Panc1 (cell line): Measurements from ENCODE around the gene SPRYD4. TPM values are rescaled to one million over a fixed set of nuclear protein-coding genes. Genes with fewer than 3 reads are reported as not detected.

ENCODE experiments used
- ATAC-seq: fragments of 200-7000 bp; cut with Tn5 transposase; 2 replicates; pipeline ENCODE4 v1.9.1; 2020; ENCODE audit warnings: mild to moderate bottlenecking, moderate library complexity
- Bru-seq: library from RNA; stranded (reverse); fragments of 400-500 nt; gene quantifications from one replicate; lab custom pipeline; 2021; lab: Mats Ljungman, UMichigan
- BruChase-seq, 2 experiments: library from RNA; stranded (reverse); fragments of 400-500 nt; gene quantifications; one replicate each; lab custom pipeline; 2021; lab: Mats Ljungman, UMichigan
- BruUV-seq: library from RNA; stranded (reverse); fragments of 400-500 nt; replicated peaks from 2 replicates; lab custom pipeline; 2021; lab: Mats Ljungman, UMichigan
- CTCF ChIA-PET: fragments of 300-600 bp; sonication (Branson Sonifier 250); formaldehyde crosslinking; loops from one replicate; lab custom pipeline; 2022; ENCODE audit warnings: antibody characterized with exemption; lab: Charles Lee
- POLR2A ChIA-PET: fragments of 300-600 bp; sonication (Branson Sonifier 250); formaldehyde crosslinking; loops from one replicate; lab custom pipeline; 2022; ENCODE audit warnings: antibody characterized with exemption; lab: Charles Lee
- DNase-seq: peaks from one replicate; pipeline ENCODE4 v3.0.0-alpha.2; 2010; ENCODE audit warnings: low read depth, low spot score
- H3K27ac ChIP-seq: 2 replicates; pipeline ENCODE4 v1.5.1; 2011; ENCODE audit warnings: mild to moderate bottlenecking, low read length, inconsistent platforms
- H3K27me3 ChIP-seq: fragments of 200-500 bp; sonication (Bioruptor generic); 2 replicates; pipeline ENCODE4 v1.6.0; 2014; ENCODE audit warnings: low read length, inconsistent platforms; ENCODE audit not compliant: control insufficient read depth, insufficient read depth
- H3K36me3 ChIP-seq: fragments of 200-500 bp; sonication (Bioruptor generic); 2 replicates; pipeline ENCODE4 v1.5.1; 2014; ENCODE audit warnings: inconsistent platforms, mild to moderate bottlenecking, low read length, moderate library complexity; ENCODE audit not compliant: control insufficient read depth, insufficient read depth
- H3K4me1 ChIP-seq: 2 replicates; pipeline ENCODE4 v1.5.1; 2011; ENCODE audit warnings: inconsistent platforms, mild to moderate bottlenecking, low read length, moderate library complexity; ENCODE audit not compliant: control insufficient read depth, insufficient read depth
- H3K4me3 ChIP-seq, 2 experiments: 2 replicates each; pipeline ENCODE4 v1.5.1; 2011 to 2012; ENCODE audit warnings: low read depth in 2 of 2, low read length in 2 of 2, mild to moderate bottlenecking in 2 of 2, inconsistent platforms in 1 of 2, moderate library complexity in 1 of 2
- H3K9me3 ChIP-seq: fragments of 200-500 bp; sonication (Bioruptor generic); 2 replicates; pipeline ENCODE4 v1.5.1; 2014; ENCODE audit warnings: low read depth, mild to moderate bottlenecking, inconsistent platforms, low read length, moderate library complexity; ENCODE audit not compliant: control insufficient read depth, insufficient read depth
- POLR2AphosphoS5 ChIP-seq: IDR thresholded peaks from 2 replicates; pipeline ENCODE4 v1.6.1; 2012; ENCODE audit warnings: mild to moderate bottlenecking, low read depth, low read length, moderate library complexity
- SIN3A ChIP-seq: IDR thresholded peaks from 2 replicates; pipeline ENCODE4 v1.6.1; 2012; ENCODE audit warnings: low read depth, mild to moderate bottlenecking, low read length, moderate library complexity, borderline replicate concordance; ENCODE audit not compliant: insufficient read depth
- TCF7L2 ChIP-seq: IDR thresholded peaks from 2 replicates; pipeline ENCODE4 v1.6.1; 2011; ENCODE audit warnings: mild to moderate bottlenecking, low read depth, low read length, inconsistent platforms
- in situ Hi-C: cut with HindIII; loops from 2 replicates; pipeline ENCODE4 v1.10.0; 2016; ENCODE audit warnings: low sequenced_read_pairs, low pct_unique_long_range_greater_than_20kb
- intact Hi-C: fragments of 100-400 bp; cut with micrococcal nuclease; formaldehyde crosslinking; loops from one replicate; pipeline ENCODE4 v1.10.0; 2022; ENCODE audit not compliant: unreplicated experiment
- long read RNA-seq: library from polyadenylated mRNA; unstranded; transcript quantifications from one replicate; pipeline ENCODE4 v2.0.0, GENCODE V29; 2021; ENCODE audit not compliant: unreplicated experiment
- polyA plus RNA-seq: library from polyadenylated mRNA; unstranded; fragments of >200 nt; gene quantifications from one replicate; pipeline ENCODE4 v1.2.1, GENCODE V29; 2012; ENCODE audit warnings: missing spikeins; ENCODE audit not compliant: insufficient read length
- total RNA-seq: library from RNA; stranded (reverse); gene quantifications from one replicate; pipeline ENCODE4 v1.2.1, GENCODE V29; 2021; ENCODE audit not compliant: unreplicated experiment
- TF ChIP-seq, protein P1 (sequence below), 2 experiments: IDR thresholded peaks; 2 replicates each; pipeline ENCODE4 v1.6.1; 2011 to 2012; ENCODE audit warnings: low read depth in 2 of 2, control low read depth in 1 of 2, low read length in 1 of 2, mild to moderate bottlenecking in 1 of 2, moderate library complexity in 1 of 2; ENCODE audit not compliant: insufficient read depth in 1 of 2
- TF ChIP-seq, protein P2 (sequence below): fragments of 450-650 bp; IDR thresholded peaks from 2 replicates; pipeline ENCODE4 v1.5.1; 2017; ENCODE audit warnings: mild to moderate bottlenecking

The SPRYD4 gene
- 3.7 TPM for total RNA-seq
- polyA plus RNA-seq, result 1.5 TPM
- Bru-seq, nascent RNA, result percentile 84 among the genes with signal in this experiment
- percentile 79 among the genes with signal in this experiment for BruChase-seq, experiment 1, labeled RNA remaining after a 2-hour chase
- BruChase-seq, experiment 2, labeled RNA remaining after a 6-hour chase, result percentile 74 among the genes with signal in this experiment
- long read RNA-seq, full-length matches to known transcripts, result 16 of 20 reads
- long read RNA-seq, partial matches to known transcripts, result 0 of 20 reads
- long read RNA-seq, other reads (novel, unspliced or antisense), result 4 of 20 reads

GRCh38 chr12:56468216-56469006 lies at the start of gene SPRYD4:
TSS of gene SPRYD4 (plus strand) at chr12:56468578. CDS start at chr12:56468592, 14 bp downstream.
- peak; percentile 97 for ATAC-seq
- H3K4me1 ChIP-seq, result peaks cover 9% of the 10 kb centered on the region
- POLR2A ChIA-PET, result no interaction called here
- intact Hi-C loops, result loop anchor here (5.0 to 10.0 kb wide), 2 partner anchors 104 to 151 kb away; partner anchors contain the start of genes APOF, CNPY2 and STAT2
- H3K27ac ChIP-seq, result peak within 1 kb of the TSS; percentile 100
- H3K36me3 ChIP-seq, result peaks cover 4% of the 10 kb centered on the region; the same call in 1 of the 2 replicates
- H3K27me3 ChIP-seq, result no peaks in the 10 kb centered on the region
- peak; percentile 59 for DNase-seq
- TF ChIP-seq, protein P1, sequence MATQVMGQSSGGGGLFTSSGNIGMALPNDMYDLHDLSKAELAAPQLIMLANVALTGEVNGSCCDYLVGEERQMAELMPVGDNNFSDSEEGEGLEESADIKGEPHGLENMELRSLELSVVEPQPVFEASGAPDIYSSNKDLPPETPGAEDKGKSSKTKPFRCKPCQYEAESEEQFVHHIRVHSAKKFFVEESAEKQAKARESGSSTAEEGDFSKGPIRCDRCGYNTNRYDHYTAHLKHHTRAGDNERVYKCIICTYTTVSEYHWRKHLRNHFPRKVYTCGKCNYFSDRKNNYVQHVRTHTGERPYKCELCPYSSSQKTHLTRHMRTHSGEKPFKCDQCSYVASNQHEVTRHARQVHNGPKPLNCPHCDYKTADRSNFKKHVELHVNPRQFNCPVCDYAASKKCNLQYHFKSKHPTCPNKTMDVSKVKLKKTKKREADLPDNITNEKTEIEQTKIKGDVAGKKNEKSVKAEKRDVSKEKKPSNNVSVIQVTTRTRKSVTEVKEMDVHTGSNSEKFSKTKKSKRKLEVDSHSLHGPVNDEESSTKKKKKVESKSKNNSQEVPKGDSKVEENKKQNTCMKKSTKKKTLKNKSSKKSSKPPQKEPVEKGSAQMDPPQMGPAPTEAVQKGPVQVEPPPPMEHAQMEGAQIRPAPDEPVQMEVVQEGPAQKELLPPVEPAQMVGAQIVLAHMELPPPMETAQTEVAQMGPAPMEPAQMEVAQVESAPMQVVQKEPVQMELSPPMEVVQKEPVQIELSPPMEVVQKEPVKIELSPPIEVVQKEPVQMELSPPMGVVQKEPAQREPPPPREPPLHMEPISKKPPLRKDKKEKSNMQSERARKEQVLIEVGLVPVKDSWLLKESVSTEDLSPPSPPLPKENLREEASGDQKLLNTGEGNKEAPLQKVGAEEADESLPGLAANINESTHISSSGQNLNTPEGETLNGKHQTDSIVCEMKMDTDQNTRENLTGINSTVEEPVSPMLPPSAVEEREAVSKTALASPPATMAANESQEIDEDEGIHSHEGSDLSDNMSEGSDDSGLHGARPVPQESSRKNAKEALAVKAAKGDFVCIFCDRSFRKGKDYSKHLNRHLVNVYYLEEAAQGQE (IDR thresholded peaks at IDR 0.05; ENCODE audit: insufficient read depth in 1 of 2, low read depth in 2 of 2, low read length in 1 of 2), result 0 out of 4 replicates have a peak, but pooled peaks of 1 of the 2 experiments have one; percentile 45
- TF ChIP-seq POLR2AphosphoS5, result peak; percentile 98
- TF ChIP-seq, protein P2, sequence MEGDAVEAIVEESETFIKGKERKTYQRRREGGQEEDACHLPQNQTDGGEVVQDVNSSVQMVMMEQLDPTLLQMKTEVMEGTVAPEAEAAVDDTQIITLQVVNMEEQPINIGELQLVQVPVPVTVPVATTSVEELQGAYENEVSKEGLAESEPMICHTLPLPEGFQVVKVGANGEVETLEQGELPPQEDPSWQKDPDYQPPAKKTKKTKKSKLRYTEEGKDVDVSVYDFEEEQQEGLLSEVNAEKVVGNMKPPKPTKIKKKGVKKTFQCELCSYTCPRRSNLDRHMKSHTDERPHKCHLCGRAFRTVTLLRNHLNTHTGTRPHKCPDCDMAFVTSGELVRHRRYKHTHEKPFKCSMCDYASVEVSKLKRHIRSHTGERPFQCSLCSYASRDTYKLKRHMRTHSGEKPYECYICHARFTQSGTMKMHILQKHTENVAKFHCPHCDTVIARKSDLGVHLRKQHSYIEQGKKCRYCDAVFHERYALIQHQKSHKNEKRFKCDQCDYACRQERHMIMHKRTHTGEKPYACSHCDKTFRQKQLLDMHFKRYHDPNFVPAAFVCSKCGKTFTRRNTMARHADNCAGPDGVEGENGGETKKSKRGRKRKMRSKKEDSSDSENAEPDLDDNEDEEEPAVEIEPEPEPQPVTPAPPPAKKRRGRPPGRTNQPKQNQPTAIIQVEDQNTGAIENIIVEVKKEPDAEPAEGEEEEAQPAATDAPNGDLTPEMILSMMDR, result peak; percentile 78; the same call in 1 of the 2 replicates
- TF ChIP-seq TCF7L2, result peak; percentile 39; the same call in 1 of the 2 replicates
- peak; percentile 82; the same call in 1 of the 2 replicates for TF ChIP-seq SIN3A
- in situ Hi-C loops, result no loop called here
- CTCF ChIA-PET, result interaction anchor here (0.7 kb wide), 1 partner anchor 41 kb away, joined by 3 read pairs; no protein-coding TSS in a partner anchor
- H3K9me3 ChIP-seq, result no peaks in the 10 kb centered on the region
- H3K4me3 ChIP-seq, result peak within 1 kb of the TSS; percentile 98 to 100
- TSS peak; percentile 76 for BruUV-seq

DNA sequence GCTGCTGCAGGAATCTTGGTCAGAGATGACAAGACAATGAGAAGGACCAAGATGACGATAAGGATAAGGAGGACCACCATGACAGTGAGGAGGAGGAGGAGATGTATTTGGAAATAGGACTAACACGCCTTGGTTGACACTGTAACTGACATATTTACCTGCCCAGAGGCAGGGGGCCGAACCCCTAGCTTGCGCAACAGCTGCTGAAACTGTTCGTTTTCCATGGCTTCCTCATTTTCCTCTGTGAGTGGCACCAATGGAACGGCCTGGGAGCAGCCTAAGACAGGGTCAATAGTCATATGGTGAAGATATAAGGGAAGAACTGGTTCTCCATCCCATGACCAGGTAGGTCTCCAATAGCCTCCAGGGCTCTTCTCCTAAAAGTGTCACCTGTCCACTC lies 48.0 kb upstream of the SPRYD4 start:
- in situ Hi-C loops (no loop called here), intact Hi-C loops (no loop called here)
- Histone ChIP-seq H3K4me1 (no peaks in the 10 kb centered on the region), H3K4me3 (no peak overlapping the region), H3K36me3 (peaks cover 18% of the 10 kb centered on the region), H3K27ac (no peak overlapping the region), H3K9me3 (no peaks in the 10 kb centered on the region), H3K27me3 (no peaks in the 10 kb centered on the region)
- ChIA-PET POLR2A (no interaction called here), CTCF (no interaction called here)
- DNase-seq (no peak), ATAC-seq (no peak)
- no TSS peak for BruUV-seq
- TF ChIP-seq, protein P2, result no peak
- TF ChIP-seq SIN3A (no peak), TCF7L2 (no peak), POLR2AphosphoS5 (no peak)
- TF ChIP-seq, protein P1 (IDR thresholded peaks at IDR 0.05; ENCODE audit: insufficient read depth in 1 of 2, low read depth in 2 of 2, low read length in 1 of 2), result no peak
